ENCODE results near the gene SFI1.

GRCh38 chr22:31651664-31652063, 155.3 kb downstream of the SFI1 start:
- TF ChIP-seq MAZ (IDR thresholded peaks at IDR 0.05; ENCODE audit: borderline replicate concordance, low read depth, low read length) (no peak), CTCF (conservative IDR thresholded peaks at IDR 0.05; ENCODE audit: low read depth, low read length) (no peak), RAD21 (IDR thresholded peaks at IDR 0.05; ENCODE audit: low read length) (no peak), POLR2A (IDR thresholded peaks at IDR 0.05; ENCODE audit: low read depth, low read length) (no peak), USF2 (IDR thresholded peaks at IDR 0.05; ENCODE audit: low read depth, low read length) (no peak), FOS (IDR thresholded peaks at IDR 0.05; ENCODE audit: low read depth, low read length) (no peak), CHD1 (IDR thresholded peaks at IDR 0.05; ENCODE audit: low read depth, low read length) (no peak), CEBPB (IDR thresholded peaks at IDR 0.05; ENCODE audit: low read depth, low read length) (no peak)

Measured in IMR-90 (cell line).